GM19372 (cell line): Measurements from ENCODE around the gene MAP4K3.

Experiments
- ATAC-seq: cut with Tn5 transposase; IDR thresholded peaks from one replicate; pipeline ENCODE4 v1.9.1; 2021; ENCODE audit warnings: mild to moderate bottlenecking, low read depth, moderate library complexity; ENCODE audit not compliant: unreplicated experiment

MAP4K3 gene

GRCh38 chr2:39216346-39217191 is 220.5 kb downstream of the MAP4K3 start:
- ATAC-seq = no peak

GRCh38 chr2:39215545-39215944 is 221.5 kb downstream of the MAP4K3 start:
- ATAC-seq = no peak

- no peak for ATAC-seq
These were observed 224.1 kb downstream of the MAP4K3 start for GRCh38 chr2:39213015-39213414.

GRCh38 chr2:39210846-39211245 is 226.2 kb downstream of the MAP4K3 start:
- ATAC-seq = no peak

GRCh38 chr2:39203382-39203781 is 233.7 kb downstream of the MAP4K3 start:
- ATAC-seq = no peak

GRCh38 chr2:39202639-39203369 is 234.3 kb downstream of the MAP4K3 start:
- no peak for ATAC-seq
